ENCODE data around the gene TSHZ1.

The TSHZ1 gene

DNA sequence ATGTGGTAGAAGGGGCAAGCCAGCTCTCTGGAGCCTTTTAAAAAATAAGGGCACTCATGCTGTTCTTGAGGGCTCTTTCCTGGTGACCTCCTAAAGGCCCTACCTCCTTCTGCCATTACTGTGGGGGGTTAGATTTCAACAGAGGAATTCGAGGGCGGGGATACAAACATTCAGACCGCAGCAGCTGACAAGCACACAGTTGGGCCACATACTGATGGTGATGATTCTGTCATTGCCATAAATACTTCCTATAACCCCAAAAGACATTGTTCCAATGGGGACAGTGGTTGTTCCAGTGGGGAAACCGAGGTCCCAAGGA is 67.0 kb downstream of the TSHZ1 start:
- DNase-seq (ENCODE audit: low read depth) = no peak
- no peak for TF ChIP-seq CTCF (conservative IDR thresholded peaks at IDR 0.05; ENCODE audit: low read depth, low read length)
- H3K4me3 ChIP-seq (ENCODE audit: low read depth, low read length) = no peak overlapping the region

- TF ChIP-seq CTCF (conservative IDR thresholded peaks at IDR 0.05; ENCODE audit: low read depth, low read length) = no peak
- DNase-seq (ENCODE audit: low read depth) = no peak
- no peak overlapping the region for H3K4me3 ChIP-seq (ENCODE audit: low read depth, low read length)
These were observed 68.8 kb downstream of the TSHZ1 start for GRCh38 chr18:75279381-75279780.

GRCh38 chr18:75280427-75281280 is 70.1 kb downstream of the TSHZ1 start:
- no peak for DNase-seq (ENCODE audit: low read depth)
- TF ChIP-seq CTCF (conservative IDR thresholded peaks at IDR 0.05; ENCODE audit: low read depth, low read length) = no peak
- no peak overlapping the region for H3K4me3 ChIP-seq (ENCODE audit: low read depth, low read length)

DNA sequence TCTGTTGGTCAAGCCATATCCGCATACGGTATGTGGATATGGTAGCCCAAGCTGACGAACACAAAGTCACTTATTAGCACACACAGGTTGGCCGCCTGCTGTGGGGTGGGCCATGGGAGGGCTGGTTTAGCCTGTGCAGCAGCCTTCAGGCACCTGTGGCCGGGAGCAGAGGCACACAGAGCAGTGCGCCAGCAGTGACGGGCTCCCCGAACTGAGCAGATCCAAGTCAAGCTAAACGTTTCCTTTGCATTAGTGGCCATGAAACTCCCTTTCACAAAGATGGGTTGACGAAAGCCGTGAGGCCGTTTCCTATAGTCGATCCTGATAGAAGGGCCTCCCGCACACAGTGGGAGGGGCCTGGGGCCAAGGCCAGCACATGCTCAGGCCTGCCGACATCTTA is 72.1 kb downstream of the TSHZ1 start:
- H3K4me3 ChIP-seq (ENCODE audit: low read depth, low read length) = no peak overlapping the region
- no peak for TF ChIP-seq CTCF (conservative IDR thresholded peaks at IDR 0.05; ENCODE audit: low read depth, low read length)
- no peak for DNase-seq (ENCODE audit: low read depth)

DNA sequence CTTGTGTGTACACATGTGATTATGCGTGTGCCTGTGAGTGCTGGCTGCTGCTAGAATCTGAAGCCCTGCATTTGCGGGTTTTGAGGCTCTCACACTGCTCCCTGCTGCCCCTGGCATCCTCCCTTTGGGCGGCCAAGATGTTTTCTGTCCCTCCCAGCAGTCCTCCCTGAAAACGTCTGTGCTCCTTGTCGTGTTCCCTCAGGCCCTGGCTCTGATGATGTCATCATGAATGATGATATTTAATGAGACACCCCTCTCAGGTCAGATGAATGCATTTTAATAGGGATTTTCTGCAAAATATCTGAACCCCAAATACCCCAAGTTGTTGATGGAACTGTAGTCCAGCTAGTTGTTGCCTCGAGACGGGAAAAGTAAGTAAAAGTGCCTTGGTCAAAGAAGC is 73.1 kb downstream of the TSHZ1 start:
- no peak for TF ChIP-seq CTCF (conservative IDR thresholded peaks at IDR 0.05; ENCODE audit: low read depth, low read length)
- no peak for DNase-seq (ENCODE audit: low read depth)
- no peak overlapping the region for H3K4me3 ChIP-seq (ENCODE audit: low read depth, low read length)

GRCh38 chr18:75284566-75284965 is 74.0 kb downstream of the TSHZ1 start:
- DNase-seq (ENCODE audit: low read depth) = no peak
- no peak for TF ChIP-seq CTCF (conservative IDR thresholded peaks at IDR 0.05; ENCODE audit: low read depth, low read length)
- H3K4me3 ChIP-seq (ENCODE audit: low read depth, low read length) = no peak overlapping the region

DNA sequence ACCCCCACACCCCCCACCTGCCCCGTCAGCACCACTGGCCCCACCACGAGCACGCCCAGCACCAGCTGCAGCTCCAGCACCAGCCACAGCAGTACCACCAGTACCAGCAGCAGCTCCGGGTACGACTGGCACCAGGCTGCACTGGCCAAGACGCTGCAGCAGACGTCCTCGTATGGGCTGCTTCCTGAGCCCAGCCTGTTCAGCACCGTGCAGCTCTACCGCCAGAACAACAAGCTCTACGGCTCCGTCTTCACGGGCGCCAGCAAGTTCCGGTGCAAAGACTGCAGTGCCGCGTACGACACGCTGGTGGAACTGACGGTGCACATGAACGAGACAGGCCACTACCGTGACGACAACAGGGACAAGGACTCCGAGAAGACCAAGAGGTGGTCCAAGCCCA is 75.3 kb downstream of the TSHZ1 start:
- no peak for TF ChIP-seq CTCF (conservative IDR thresholded peaks at IDR 0.05; ENCODE audit: low read depth, low read length)
- no peak overlapping the region for H3K4me3 ChIP-seq (ENCODE audit: low read depth, low read length)
- no peak for DNase-seq (ENCODE audit: low read depth)

All from choroid plexus epithelial cell (primary cell).